Activated CD8-positive, alpha-beta memory T cell treated with anti-CD3 and anti-CD28 coated beads, Interleukin-2, amount 50 U/mL, for 48 hours (primary cell): ENCODE measurements around the gene B4GALT7.
"Not testable (repeated sequence)": the region's sequence is repeated elsewhere in the genome, so short reads cannot be mapped to it uniquely, and the experiment has no call there.

Experiments
- DNase-seq: peaks from one replicate; pipeline ENCODE4 v3.0.0-alpha.2; 2020

Gene B4GALT7, protein sequence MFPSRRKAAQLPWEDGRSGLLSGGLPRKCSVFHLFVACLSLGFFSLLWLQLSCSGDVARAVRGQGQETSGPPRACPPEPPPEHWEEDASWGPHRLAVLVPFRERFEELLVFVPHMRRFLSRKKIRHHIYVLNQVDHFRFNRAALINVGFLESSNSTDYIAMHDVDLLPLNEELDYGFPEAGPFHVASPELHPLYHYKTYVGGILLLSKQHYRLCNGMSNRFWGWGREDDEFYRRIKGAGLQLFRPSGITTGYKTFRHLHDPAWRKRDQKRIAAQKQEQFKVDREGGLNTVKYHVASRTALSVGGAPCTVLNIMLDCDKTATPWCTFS

DNA sequence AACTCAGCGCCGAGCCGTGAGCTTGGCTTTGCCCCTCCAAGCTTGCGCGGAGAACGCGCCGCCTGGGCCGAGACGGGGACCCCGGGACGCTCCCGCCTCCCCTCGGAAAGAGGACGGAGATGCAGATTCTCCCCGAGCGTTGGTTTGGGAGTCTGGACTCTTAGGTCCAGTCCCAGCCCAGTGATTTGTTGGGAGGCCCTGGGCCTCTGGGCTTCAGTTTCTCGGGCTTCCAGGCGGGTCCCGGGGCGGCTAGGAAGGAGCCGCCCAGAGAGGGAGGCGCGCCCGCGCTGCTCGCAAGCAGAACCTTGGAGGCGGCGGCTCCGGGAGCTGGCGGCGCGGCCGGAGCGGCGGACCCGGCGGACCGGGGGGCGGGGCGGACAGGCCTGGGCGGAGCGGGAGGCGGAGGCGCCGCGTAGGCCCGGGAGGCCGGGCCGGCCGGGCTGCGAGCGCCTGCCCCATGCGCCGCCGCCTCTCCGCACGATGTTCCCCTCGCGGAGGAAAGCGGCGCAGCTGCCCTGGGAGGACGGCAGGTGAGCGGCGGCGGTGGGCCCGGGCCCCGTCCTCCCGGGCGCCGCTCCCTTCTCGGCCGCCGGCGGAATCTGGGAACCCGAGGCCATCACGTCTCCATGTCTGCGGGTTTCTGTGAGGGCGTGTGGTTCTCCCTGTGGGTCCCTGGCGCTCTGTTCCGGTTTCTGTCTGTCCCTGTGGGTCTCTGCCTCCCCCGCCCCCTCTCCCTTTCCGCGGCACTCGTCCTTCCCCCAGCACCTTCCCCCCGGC is at the start of gene B4GALT7:
Gene B4GALT7, plus strand, starts transcription at position 402 of the 777 bp plus-strand sequence. Its CDS starts 79 bp downstream, at position 481.
- DNase-seq, result peak; percentile 95

DNA sequence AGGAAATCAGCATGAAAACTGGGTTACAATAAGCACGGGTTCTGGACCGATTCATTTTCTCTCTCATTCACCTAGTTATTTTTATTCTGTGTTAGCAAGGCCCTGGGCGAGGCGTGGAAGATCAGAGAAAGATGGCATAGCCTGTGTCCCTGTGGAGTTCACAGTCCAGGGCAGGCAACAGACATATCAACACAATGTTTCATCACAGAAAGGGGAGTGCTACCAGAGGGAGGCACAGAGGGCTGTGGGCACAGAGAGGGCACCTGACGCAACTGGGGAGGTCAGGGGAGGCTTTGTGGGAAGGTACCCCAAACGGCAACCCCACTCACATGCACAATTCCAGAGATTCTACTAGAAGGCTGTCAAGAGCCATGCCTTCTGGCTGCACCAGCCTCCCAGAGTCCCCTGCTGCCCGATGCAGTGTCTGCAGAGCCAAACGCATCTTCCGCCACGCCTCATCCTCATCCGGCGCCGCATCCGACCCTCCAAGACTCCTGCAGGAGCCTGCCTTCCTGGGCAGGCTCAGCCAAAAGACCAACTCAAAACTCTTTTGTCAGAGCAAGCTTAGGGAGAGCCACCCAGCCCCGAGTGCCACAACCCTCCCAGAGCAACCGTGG is 47.0 kb upstream of the B4GALT7 start:
- DNase-seq, result no peak

DNA sequence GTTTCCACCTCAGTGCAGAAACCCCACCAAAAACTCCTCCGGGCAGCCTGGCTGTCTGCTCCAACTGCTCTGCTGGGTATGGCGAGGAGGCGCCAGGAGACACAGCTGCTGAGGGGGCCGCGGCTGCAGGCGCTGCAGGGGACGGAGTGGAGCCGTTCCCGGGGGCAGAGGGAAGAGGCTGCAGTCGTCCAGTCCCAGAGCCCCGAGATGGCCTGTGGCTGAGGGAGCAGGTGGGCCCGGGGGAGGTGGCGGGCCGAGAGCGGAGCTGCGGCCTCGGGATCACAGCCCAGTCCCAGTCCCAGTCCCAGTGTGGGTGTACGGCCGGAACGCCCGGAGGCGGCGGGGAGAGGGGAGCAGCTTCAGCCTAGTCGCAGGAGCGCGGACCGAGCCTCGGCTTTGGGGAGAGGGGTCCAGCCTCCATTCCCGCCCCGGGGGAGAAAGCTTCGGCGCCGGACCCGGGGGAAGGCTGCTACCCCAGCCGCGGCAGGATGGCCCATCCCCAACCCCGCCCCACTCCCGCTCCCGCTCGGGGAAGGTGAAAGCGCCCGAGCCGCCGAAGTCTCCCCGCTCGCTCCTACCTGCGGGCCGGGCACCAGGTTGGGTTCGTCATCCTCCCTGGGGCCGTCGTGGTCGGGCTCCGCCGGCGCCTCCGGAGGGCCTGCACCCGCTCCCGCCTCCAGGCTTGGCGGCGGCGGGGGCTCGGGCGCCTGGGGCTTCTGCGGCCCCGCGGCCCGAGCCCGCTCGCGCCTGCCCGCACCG is 46.1 kb upstream of the B4GALT7 start:
- DNase-seq, result peak; percentile 75

DNA sequence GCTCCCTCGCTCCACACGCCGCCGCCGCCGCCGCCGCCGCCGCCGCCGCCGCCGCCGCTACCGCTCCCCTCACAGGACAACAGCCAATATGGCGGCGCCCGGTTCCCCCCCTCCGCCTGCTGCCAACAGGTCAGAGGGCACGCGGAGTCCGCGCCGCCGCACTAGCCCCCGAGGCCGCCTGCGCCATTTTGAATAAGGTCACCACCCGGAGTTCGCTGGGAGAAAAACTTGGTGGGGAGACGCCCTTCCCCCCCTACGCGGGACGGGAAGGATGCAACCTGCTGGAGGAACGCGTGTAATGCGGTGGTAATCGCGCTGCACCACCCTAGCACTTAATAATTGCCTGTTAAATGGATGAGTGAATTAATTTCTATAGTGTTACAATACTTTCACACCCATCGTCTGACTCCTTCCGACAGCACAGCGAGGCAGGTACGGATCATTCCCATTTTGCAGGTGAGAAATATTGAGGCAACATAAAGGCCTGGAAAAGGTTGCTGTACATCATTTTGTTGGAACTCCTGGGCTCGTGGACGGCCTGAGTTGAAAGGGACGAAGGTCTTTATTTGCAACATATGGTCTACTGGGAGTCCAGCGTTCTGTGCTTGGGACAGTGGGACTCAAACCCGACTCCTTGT is 45.3 kb upstream of the B4GALT7 start, which contains the start of gene FAM193B:
Gene FAM193B, minus strand, starts transcription at position 90 of the 638 bp plus-strand sequence. CDS start 105 bp downstream, outside the sequence.
- peak; percentile 98 for DNase-seq

DNA sequence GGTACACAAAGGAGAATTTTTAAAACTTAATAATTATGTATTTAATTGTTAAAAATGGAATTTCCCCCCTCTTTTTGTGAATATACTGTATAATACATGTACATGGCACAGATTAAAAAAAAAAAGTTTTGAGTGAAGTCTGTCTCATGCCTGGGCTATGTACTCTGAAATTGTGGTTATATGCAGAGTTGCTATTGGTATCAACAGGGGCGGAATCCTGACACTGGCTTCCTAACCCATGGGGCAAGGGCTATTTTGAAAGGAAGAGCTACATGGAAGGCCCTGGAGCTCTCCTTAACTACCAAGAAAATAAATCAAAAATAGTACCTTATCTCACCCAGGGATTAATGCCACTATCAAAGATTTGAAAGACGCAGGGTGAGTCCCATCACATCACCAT is 44.7 kb upstream of the B4GALT7 start:
- DNase-seq, result no peak

DNA sequence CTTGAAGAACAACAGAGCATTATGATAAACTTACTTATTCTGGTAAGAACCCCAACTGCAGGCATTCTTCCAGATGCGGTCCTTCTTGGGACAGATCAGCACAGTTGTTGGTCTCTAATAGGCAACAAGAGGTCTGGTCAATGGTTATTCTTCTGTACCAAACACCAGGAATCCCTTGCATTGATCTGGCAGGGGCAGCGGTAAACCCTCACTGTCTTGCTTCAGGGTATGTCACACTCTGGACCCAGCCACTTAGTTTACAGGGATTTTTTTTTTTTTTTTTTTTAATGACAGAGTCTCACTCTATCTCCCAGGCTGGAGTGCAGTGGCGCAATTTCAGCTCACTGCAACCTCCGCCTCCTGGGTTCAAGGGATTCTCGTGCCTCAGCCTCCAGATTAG is 44.3 kb upstream of the B4GALT7 start:
- no peak for DNase-seq

DNA sequence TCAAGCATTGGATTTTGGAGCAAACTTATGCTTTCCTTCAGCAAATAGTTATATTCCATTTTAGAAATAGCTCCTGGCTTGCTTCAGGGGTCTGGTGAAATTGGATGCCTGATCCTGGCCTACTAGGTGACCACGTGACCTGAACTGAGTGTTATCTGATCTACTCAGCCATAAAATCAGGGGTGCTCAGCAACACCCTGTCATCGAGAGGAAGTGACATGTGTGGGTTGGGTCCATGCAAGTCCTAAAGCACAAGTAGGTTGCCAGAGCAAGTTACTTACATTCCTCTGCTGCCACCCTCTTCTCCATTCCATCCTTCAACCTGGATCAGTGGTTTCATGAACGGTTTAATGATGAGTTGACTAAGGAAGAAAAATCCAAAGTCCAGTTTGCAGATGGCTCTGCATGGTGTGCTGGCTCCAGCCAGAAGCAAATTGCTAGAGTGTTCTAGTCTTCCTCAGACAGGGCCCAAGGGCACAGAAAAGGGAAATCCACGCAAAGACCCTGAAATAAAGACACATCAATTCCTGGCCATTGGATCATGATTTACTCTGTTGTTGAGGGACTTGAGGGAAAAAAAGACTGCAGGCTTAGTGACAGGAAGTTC is 42.8 kb upstream of the B4GALT7 start:
- no peak for DNase-seq

DNA sequence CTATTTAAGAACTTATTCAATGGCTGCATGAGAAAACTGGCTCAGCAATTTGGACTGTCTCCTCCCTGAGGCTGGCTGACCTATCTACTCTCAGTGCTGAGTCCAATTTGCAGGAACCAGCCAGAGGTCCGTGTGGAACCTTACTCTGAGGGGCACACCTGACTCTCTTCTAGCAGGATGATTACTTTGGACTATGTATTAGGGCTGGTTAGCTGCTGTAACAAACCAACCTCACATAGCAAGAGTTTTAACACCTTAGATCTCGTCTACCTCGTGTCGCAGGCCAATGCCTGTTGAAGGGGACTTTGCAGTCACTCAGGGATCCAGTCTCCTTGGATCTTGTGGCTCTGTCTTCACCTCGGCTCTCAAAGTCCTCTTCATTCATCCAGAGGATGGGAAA is 42.1 kb upstream of the B4GALT7 start:
- no peak for DNase-seq

DNA sequence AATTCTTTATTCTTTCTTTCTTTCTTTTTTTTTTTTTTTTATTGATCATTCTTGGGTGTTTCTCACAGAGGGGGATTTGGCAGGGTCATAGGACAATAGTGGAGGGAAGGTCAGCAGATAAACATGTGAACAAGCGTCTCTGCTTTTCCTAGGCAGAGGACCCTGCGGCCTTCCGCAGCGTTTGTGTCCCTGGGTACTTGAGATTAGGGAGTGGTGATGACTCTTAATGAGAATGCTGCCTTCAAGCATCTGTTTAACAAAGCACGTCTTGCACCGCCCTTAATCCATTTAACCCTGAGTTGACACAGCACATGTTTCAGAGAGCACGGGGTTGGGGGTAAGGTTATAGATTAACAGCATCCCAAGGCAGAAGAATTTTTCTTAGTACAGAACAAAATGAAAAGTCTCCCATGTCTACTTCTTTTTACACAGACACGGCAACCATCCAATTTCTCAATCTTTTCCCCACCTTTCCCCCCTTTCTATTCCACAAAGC is 40.4 kb upstream of the B4GALT7 start:
- not testable (repeated sequence) for DNase-seq

DNA sequence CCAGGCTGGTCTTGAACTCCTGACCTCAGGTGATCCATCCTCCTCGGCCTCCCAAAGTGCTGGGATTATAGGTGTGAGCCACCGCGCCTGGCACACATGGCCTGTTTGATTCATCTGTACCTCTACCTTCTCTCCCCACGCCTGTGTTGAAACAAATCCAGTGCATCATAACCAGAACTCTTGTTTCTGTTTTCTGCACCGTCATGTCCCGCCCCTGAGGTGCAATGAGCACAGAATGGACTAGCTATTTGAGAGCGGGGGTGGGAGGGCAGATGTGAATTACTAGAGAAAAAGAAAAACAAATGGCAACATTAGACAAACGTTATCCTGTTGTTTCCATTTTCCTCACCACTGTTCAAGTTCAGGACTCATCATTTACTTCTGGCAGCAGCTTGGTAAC is 34.9 kb upstream of the B4GALT7 start:
- DNase-seq, result no peak

DNA sequence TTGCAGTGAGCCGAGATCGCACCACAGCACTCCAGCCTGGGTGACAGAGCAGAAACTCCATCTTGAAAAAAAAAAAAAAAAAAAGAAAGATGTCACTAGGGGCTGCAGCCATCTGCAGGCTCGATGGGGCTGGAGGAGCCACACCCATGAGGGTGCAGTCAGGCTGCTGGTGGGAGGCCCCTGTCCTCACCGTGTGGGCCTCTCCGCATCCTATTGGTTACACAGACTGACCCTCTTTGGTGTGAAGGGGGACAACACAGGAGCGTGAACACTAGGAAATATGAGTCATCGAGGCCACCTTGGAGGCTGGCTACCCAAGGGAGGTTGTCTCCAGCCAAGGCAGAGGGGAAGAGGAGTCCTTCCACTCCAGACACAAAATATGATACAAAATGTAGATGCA is 31.6 kb upstream of the B4GALT7 start:
- DNase-seq, result no peak

DNA sequence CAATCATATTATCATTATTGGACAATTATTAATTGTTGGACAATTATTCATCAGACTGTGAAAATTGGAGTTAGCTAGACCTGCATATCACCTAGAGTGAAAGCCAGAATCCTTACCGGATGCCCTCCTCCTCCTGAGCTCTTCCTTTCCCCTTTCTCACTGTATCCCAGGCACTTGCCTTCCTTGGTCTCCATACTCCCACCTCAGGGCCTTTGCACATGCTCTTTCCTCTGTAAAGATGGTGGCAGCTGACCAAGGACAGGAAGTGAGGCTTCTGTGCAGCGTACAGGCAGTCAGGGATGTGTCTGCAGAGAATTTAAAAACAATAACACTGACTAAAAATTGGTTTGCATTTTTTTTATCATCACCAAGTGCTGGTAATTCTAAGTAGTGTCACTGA is 30.0 kb upstream of the B4GALT7 start:
- no peak for DNase-seq

DNA sequence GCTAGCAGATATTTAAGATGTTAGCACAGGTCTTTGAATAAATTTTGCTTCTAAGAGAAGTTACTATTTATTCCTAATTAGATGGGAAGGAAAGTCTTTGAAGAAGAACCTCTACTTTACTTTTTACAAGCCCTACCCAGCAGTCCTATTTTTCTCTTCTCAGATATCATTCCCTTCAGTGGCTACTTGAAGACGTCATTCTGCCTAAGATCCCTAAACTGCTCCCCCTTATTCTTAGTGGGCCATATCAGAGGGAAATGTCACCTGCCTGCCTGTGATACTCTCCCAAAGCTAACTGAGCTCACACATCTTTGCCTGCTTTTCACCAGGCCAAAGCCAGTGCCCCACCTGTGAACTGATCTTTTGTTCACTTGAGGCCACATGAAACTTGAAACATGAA is 24.4 kb upstream of the B4GALT7 start:
- DNase-seq, result no peak

DNA sequence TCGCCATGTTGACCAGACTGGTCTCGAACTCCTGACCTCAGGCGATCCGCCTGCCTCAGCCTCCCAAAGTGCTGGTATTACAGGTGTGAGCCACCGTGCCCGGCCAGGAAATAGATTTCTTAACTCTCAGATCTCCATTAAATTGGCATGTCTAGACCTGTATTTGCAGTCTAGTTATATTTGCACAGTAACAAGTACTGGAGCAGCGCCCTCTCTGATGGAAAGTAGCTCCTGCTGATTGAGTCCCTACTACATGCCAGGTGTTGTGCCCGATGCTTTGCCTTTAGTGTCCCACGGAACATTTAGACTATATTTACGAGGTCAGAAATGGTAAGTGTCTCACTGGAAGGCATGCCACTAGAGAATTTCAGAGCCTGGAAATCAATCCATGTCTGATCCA is 23.8 kb upstream of the B4GALT7 start:
- no peak for DNase-seq

DNA sequence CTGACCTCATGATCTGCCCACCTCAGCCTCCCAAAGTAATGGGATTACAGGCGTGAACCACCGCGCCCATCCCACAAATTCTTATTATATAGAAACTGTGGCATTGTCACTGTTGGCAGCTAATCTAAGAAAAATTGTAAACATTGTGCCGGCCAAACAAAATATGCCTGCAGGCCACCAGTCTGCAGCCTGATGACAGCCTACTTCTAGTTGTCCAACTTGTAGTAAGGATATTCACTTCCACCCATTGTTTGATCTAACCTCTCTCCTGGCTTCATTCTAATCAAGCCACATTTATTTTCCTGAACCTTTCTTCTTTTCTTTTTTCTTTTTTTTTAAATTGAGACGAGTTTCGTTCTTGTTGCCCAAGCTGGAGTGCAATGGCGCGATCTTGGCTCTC is 21.6 kb upstream of the B4GALT7 start:
- DNase-seq, result no peak

DNA sequence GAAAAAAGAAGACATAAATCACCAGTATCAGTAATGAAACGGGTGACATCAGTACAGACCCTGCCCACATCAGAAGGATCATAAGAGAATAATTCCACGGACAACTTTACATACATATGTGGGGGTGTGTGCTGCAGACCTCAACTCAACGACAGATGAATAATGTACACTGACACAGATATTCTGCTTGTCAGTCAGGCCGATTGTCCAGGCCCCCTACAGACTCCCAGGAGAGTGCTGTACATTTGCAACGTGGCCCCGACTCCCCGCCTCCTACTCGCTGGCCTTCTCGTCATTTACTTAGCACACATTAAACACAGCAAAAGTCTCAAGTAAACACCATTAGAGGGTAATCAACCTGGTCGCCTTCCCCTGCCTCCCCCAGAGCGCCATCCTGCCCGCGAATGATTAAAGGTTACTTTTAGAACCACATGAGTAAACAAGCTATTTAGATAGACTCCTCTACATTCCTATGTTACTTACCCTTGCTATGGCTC is 11.5 kb upstream of the B4GALT7 start:
- no peak for DNase-seq

DNA sequence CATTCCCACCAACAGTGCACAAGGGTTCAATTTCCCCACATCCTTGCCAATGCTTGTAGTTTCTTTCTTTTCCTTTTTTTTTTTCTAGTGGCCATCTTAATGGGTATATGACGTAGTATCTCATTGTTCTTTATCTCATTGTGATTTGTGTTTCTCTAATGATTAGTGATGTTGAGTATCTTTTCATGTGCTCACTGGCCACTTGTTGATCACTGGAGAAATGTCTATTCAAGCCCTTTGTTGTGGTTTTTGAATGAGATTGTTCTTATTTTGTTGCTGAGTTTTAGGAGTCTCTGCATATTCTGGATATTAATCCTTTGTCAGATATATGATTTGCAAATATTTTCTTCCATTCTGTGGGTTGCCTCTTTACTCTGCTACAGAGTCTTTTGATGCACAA is 9.5 kb upstream of the B4GALT7 start:
- DNase-seq, result no peak

DNA sequence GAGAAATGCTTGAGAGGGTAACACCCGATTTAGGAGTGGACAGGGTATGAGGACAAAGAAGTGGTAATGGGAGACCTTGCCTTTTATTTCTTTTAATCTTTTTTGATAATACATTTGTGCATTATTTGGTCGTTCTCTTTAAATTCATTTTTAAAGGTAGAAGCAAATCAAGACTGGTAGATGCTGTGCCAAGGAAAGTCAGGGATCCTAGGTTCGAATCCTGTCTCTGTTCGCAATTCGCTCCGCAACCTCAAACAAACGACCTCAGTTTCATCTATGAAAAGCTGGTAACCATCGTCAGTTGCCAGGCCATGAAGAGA is 8.3 kb upstream of the B4GALT7 start:
- DNase-seq, result peak; percentile 32

DNA sequence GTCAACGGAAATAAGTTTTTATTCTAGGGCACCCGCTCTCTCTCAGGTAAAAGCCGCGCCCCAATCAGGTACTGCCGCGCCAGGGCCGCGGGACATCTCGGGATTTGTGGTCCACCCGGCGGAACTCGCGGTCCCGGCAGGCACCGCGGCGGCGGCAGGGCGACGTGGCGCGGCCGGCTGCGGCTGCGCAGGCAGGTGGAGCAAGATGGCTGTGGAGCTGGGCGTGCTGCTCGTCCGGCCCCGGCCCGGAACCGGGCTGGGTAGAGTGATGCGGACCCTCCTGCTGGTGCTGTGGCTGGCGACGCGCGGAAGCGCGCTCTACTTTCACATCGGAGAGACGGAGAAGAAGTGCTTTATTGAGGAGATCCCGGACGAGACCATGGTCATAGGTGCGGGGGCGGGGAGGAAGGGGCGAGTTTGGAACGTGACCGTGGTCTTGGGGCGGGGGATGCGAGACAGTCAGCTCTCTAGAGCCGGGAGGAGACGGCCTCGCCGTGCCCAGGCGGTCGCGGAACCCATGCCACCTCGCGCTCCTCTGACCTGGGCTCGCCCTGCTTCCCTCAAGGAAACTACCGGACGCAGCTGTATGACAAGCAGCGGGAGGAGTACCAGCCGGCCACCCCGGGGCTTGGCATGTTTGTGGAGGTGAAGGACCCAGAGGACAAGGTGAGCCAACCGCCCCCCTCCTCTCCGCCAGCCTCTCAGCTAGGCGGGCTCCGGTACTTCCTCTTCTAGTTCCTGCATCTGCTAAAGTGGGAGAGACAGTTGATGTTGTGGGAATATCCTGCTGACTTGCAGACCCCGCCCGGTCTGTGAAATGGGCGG is 7.7 kb upstream of the B4GALT7 start, which contains the start of gene TMED9:
Gene TMED9, plus strand, starts transcription at position 194 of the 825 bp plus-strand sequence. Its CDS starts 12 bp downstream, at position 206.
- DNase-seq, result peak; percentile 94

DNA sequence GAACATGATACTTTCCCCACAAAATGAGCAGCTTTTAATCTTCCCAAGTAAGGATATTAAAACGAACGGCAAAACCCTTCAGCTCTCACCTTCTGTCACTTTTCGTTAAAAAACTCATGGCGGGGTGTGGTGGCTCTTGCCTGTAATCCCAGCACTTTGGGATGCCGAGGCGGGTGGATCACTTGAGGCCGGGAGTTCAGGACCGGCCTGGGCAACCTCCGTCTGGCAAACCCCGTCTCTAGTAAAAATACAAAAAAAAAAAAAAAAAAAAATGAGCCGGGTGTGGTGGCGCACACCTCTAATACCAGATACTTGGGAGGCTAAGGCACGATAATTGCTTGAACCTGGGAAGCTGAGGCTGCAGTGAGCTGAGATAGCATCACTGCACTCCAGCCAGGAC is 7.0 kb upstream of the B4GALT7 start:
- peak; percentile 41 for DNase-seq

DNA sequence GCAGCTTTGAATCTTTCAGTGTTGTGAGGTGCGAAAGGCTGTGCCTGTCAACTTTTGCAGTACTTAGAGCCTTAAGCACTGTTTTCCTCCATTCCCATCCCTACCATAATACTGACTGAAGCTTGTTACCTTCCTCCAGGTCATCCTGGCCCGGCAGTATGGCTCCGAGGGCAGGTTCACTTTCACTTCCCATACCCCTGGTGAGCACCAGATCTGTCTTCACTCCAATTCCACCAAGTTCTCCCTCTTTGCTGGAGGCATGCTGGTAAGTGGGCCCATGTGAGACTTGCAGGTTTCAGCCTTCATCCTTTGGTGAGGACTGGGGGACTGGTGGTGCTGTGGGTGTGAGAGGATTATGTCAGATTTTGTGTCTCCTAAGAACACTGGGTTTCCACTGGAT is 6.4 kb upstream of the B4GALT7 start:
- DNase-seq, result peak; percentile 46
